Stimulated activated memory B cell treated with anti-CD40 and anti-IgM and Interleukin-4, amounts not matched to agents 10 μg/mL and 1 μg/mL and 100 μg/mL, for 72 hours (primary cell): ENCODE measurements around the gene ARHGEF5.
A peak's percentile ranks its signal among the peaks of the same experiment; 100 is the strongest.
"Not testable (repeated sequence)": the region's sequence is repeated elsewhere in the genome, so short reads cannot be mapped to it uniquely, and the experiment has no call there.

Experiments
- ATAC-seq: fragments of 150-1000 bp; cut with Tn5 transposase; 2 replicates; pipeline ENCODE4 v1.10.0; 2021
- H3K27ac Mint-ChIP-seq: one replicate; pipeline ENCODE4 v1.8.0; 2022; ENCODE audit warnings: mild to moderate bottlenecking, mixed read lengths
- H3K27me3 Mint-ChIP-seq: one replicate; pipeline ENCODE4 v1.8.0; 2022; ENCODE audit warnings: mixed read lengths
- H3K36me3 Mint-ChIP-seq: one replicate; pipeline ENCODE4 v1.8.0; 2022; ENCODE audit warnings: mixed read lengths
- H3K4me1 Mint-ChIP-seq: one replicate; pipeline ENCODE4 v1.8.0; 2022; ENCODE audit warnings: mixed read lengths
- H3K4me3 Mint-ChIP-seq: one replicate; pipeline ENCODE4 v1.8.0; 2022; ENCODE audit warnings: mild to moderate bottlenecking, moderate library complexity, mixed read lengths
- H3K9me3 Mint-ChIP-seq: one replicate; pipeline ENCODE4 v1.8.0; 2022; ENCODE audit warnings: mixed read lengths

ARHGEF5 gene

GRCh38 chr7:144399946-144400345 is 44.7 kb downstream of the ARHGEF5 start:
- Mint-ChIP-seq H3K4me1 (no peaks in the 10 kb centered on the region), H3K27me3 (peaks cover 22% of the 10 kb centered on the region), H3K27ac (no peak overlapping the region), H3K9me3 (no peaks in the 10 kb centered on the region), H3K36me3 (no peaks in the 10 kb centered on the region), H3K4me3 (no peak overlapping the region)
- no peak for ATAC-seq

GRCh38 chr7:144401490-144401889 is 46.3 kb downstream of the ARHGEF5 start:
- no peak overlapping the region for H3K27ac Mint-ChIP-seq
- ATAC-seq, result no peak
- H3K36me3 Mint-ChIP-seq, result no peaks in the 10 kb centered on the region
- H3K9me3 Mint-ChIP-seq, result no peaks in the 10 kb centered on the region
- peaks cover 24% of the 10 kb centered on the region for H3K27me3 Mint-ChIP-seq
- no peak overlapping the region for H3K4me3 Mint-ChIP-seq
- no peaks in the 10 kb centered on the region for H3K4me1 Mint-ChIP-seq

GRCh38 chr7:144403102-144403501 is 47.9 kb downstream of the ARHGEF5 start:
- Mint-ChIP-seq H3K9me3 (no peaks in the 10 kb centered on the region), H3K36me3 (no peaks in the 10 kb centered on the region), H3K4me3 (no peak overlapping the region), H3K4me1 (no peaks in the 10 kb centered on the region), H3K27ac (no peak overlapping the region), H3K27me3 (peaks cover 37% of the 10 kb centered on the region)
- ATAC-seq, result no peak

- peak; percentile 63 for ATAC-seq
- Mint-ChIP-seq H3K27ac (no peak within 1 kb of the TSS), H3K9me3 (no peaks in the 10 kb centered on the region), H3K4me3 (no peak within 1 kb of the TSS), H3K4me1 (no peaks in the 10 kb centered on the region), H3K36me3 (no peaks in the 10 kb centered on the region), H3K27me3 (peaks cover 42% of the 10 kb centered on the region)
Observed at GRCh38 chr7:144403649-144404061, 48.5 kb downstream of the ARHGEF5 start, which contains the start of gene NOBOX. Gene NOBOX, minus strand, starts transcription at chr7:144403693.

GRCh38 chr7:144404946-144405345 is 49.7 kb downstream of the ARHGEF5 start:
- ATAC-seq, result no peak
- H3K36me3 Mint-ChIP-seq, result no peaks in the 10 kb centered on the region
- no peaks in the 10 kb centered on the region for H3K9me3 Mint-ChIP-seq
- peaks cover 43% of the 10 kb centered on the region for H3K27me3 Mint-ChIP-seq
- no peak overlapping the region for H3K27ac Mint-ChIP-seq
- H3K4me3 Mint-ChIP-seq, result no peak overlapping the region
- H3K4me1 Mint-ChIP-seq, result no peaks in the 10 kb centered on the region

- Mint-ChIP-seq H3K4me1 (no peaks in the 10 kb centered on the region), H3K9me3 (no peaks in the 10 kb centered on the region), H3K4me3 (no peak overlapping the region), H3K36me3 (no peaks in the 10 kb centered on the region), H3K27me3 (peaks cover 29% of the 10 kb centered on the region), H3K27ac (no peak overlapping the region)
- ATAC-seq, result no peak
Observed at GRCh38 chr7:144407266-144407931, 52.2 kb downstream of the ARHGEF5 start.

GRCh38 chr7:144408121-144408520 is 52.9 kb downstream of the ARHGEF5 start:
- H3K36me3 Mint-ChIP-seq, result no peaks in the 10 kb centered on the region
- H3K27me3 Mint-ChIP-seq, result peaks cover 29% of the 10 kb centered on the region
- no peak overlapping the region for H3K27ac Mint-ChIP-seq
- no peak for ATAC-seq
- no peaks in the 10 kb centered on the region for H3K9me3 Mint-ChIP-seq
- H3K4me3 Mint-ChIP-seq, result no peak overlapping the region
- H3K4me1 Mint-ChIP-seq, result no peaks in the 10 kb centered on the region

- no peaks in the 10 kb centered on the region for H3K4me1 Mint-ChIP-seq
- ATAC-seq, result no peak
- H3K27me3 Mint-ChIP-seq, result peaks cover 20% of the 10 kb centered on the region
- H3K9me3 Mint-ChIP-seq, result no peaks in the 10 kb centered on the region
- H3K4me3 Mint-ChIP-seq, result no peak overlapping the region
- H3K27ac Mint-ChIP-seq, result no peak overlapping the region
- H3K36me3 Mint-ChIP-seq, result no peaks in the 10 kb centered on the region
Observed at GRCh38 chr7:144410441-144410840, 55.2 kb downstream of the ARHGEF5 start.

GRCh38 chr7:144414815-144415214 is 59.6 kb downstream of the ARHGEF5 start:
- no peaks in the 10 kb centered on the region for H3K36me3 Mint-ChIP-seq
- H3K9me3 Mint-ChIP-seq, result no peaks in the 10 kb centered on the region
- ATAC-seq, result no peak
- no peak overlapping the region for H3K27ac Mint-ChIP-seq
- H3K4me1 Mint-ChIP-seq, result no peaks in the 10 kb centered on the region
- no peak overlapping the region for H3K4me3 Mint-ChIP-seq
- H3K27me3 Mint-ChIP-seq, result no peaks in the 10 kb centered on the region

- H3K36me3 Mint-ChIP-seq, result no peaks in the 10 kb centered on the region
- H3K4me3 Mint-ChIP-seq, result no peak overlapping the region
- no peaks in the 10 kb centered on the region for H3K9me3 Mint-ChIP-seq
- H3K27me3 Mint-ChIP-seq, result no peaks in the 10 kb centered on the region
- no peaks in the 10 kb centered on the region for H3K4me1 Mint-ChIP-seq
- no peak for ATAC-seq
- no peak overlapping the region for H3K27ac Mint-ChIP-seq
Observed at GRCh38 chr7:144415858-144416257, 60.7 kb downstream of the ARHGEF5 start.

- no peaks in the 10 kb centered on the region for H3K27me3 Mint-ChIP-seq
- no peaks in the 10 kb centered on the region for H3K4me1 Mint-ChIP-seq
- H3K36me3 Mint-ChIP-seq, result no peaks in the 10 kb centered on the region
- no peak for ATAC-seq
- H3K9me3 Mint-ChIP-seq, result no peaks in the 10 kb centered on the region
- no peak overlapping the region for H3K27ac Mint-ChIP-seq
- no peak overlapping the region for H3K4me3 Mint-ChIP-seq
Observed at GRCh38 chr7:144416341-144416740, 61.1 kb downstream of the ARHGEF5 start.

GRCh38 chr7:144418931-144419330 is 63.7 kb downstream of the ARHGEF5 start:
- H3K9me3 Mint-ChIP-seq, H3K4me1 Mint-ChIP-seq, H3K4me3 Mint-ChIP-seq, H3K27ac Mint-ChIP-seq, H3K36me3 Mint-ChIP-seq, H3K27me3 Mint-ChIP-seq, ATAC-seq: not testable (repeated sequence)

GRCh38 chr7:144427539-144427938 is 72.3 kb downstream of the ARHGEF5 start:
- H3K4me3 Mint-ChIP-seq, H3K27me3 Mint-ChIP-seq, H3K27ac Mint-ChIP-seq, ATAC-seq, H3K36me3 Mint-ChIP-seq, H3K4me1 Mint-ChIP-seq: not testable (repeated sequence)
- peaks cover 14% of the 10 kb centered on the region for H3K9me3 Mint-ChIP-seq

- Mint-ChIP-seq H3K27me3 (peaks cover 5% of the 10 kb centered on the region), H3K36me3 (peaks cover 5% of the 10 kb centered on the region), H3K4me3 (no peak overlapping the region), H3K4me1 (no peaks in the 10 kb centered on the region), H3K9me3 (peaks cover 14% of the 10 kb centered on the region), H3K27ac (no peak overlapping the region)
- ATAC-seq, result no peak
Observed at GRCh38 chr7:144428431-144428830, 73.2 kb downstream of the ARHGEF5 start.
